ENCODE data around the gene ASS1. TPM values are rescaled to one million over a fixed set of nuclear protein-coding genes. Genes with fewer than 3 reads are reported as not detected.

Gene ASS1
- total RNA-seq, 1 donor from 2014 or later = 162 TPM

DNA sequence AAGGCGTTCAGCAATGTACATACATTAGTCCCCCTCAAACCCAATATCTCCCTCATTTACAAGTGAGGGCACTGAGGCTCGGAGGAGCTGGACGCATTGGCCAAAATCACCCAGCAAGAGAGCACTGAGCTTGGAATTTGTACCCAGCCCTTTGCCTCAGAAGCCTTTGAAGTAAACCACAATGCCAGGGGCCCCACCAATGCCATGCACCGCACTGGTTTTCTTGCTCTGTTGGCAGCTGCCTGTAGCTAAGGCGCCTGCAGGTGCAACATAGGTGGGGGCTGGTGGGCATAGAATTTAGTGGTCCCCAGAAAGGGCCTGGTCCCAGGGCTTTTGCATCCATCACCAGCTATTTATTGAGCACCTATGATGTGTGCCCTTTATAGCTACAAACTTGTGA lies 97.3 kb downstream of the ASS1 start:
- Histone ChIP-seq H3K27ac (no peak overlapping the region), H3K4me1 (no peaks in the 10 kb centered on the region), H3K9me3 (no peaks in the 10 kb centered on the region), H3K36me3 (no peaks in the 10 kb centered on the region), H3K4me3 (no peak overlapping the region), H3K27me3 (no peaks in the 10 kb centered on the region)
- DNase-seq (ENCODE audit: low spot score in 2 of 2) = no peak
- intact Hi-C loops (cut with DNase I) = no loop called here
- TF ChIP-seq CTCF (IDR thresholded peaks at IDR 0.05) = no peak

GRCh38 chr9:130542457-130543228 lies 97.9 kb downstream of the ASS1 start:
- no peaks in the 10 kb centered on the region for H3K9me3 ChIP-seq
- no peak overlapping the region for H3K4me3 ChIP-seq
- H3K4me1 ChIP-seq = no peaks in the 10 kb centered on the region
- no peak for DNase-seq (ENCODE audit: low spot score in 2 of 2)
- TF ChIP-seq CTCF (IDR thresholded peaks at IDR 0.05) = no peak
- H3K27me3 ChIP-seq = no peaks in the 10 kb centered on the region
- intact Hi-C loops (cut with DNase I) = no loop called here
- no peak overlapping the region for H3K27ac ChIP-seq
- H3K36me3 ChIP-seq = no peaks in the 10 kb centered on the region

DNA sequence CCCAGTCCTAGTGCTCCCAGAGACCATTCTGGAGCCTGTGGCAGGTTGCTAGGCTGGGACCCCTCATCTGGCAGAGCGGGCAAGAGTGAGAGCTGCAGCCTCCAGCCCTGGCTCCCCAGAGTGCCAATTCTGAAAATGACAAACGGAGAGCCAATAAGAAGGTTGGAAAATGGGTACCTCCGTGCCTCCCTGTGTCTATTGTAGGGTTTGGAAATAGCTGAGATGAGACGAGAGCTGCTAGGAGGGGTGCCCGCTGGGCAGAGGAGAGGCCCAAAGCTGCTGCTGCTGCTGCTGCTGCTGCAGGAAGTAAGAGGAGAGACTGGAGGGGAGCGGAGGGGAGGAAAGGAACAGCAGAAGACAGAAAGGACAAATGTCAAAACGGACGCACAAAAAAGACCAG lies 98.6 kb downstream of the ASS1 start:
- no peak overlapping the region for H3K27ac ChIP-seq
- no peaks in the 10 kb centered on the region for H3K27me3 ChIP-seq
- no peak for DNase-seq (ENCODE audit: low spot score in 2 of 2)
- H3K4me1 ChIP-seq = no peaks in the 10 kb centered on the region
- TF ChIP-seq CTCF (IDR thresholded peaks at IDR 0.05) = no peak
- no peaks in the 10 kb centered on the region for H3K36me3 ChIP-seq
- intact Hi-C loops (cut with DNase I) = no loop called here
- H3K4me3 ChIP-seq = no peak overlapping the region
- no peaks in the 10 kb centered on the region for H3K9me3 ChIP-seq

GRCh38 chr9:130543859-130544258 lies 99.1 kb downstream of the ASS1 start:
- Histone ChIP-seq H3K27ac (no peak overlapping the region), H3K4me1 (no peaks in the 10 kb centered on the region), H3K36me3 (no peaks in the 10 kb centered on the region), H3K27me3 (no peaks in the 10 kb centered on the region), H3K4me3 (no peak overlapping the region), H3K9me3 (no peaks in the 10 kb centered on the region)
- no peak for TF ChIP-seq CTCF (IDR thresholded peaks at IDR 0.05)
- DNase-seq (ENCODE audit: low spot score in 2 of 2) = no peak
- intact Hi-C loops (cut with DNase I) = no loop called here

DNA sequence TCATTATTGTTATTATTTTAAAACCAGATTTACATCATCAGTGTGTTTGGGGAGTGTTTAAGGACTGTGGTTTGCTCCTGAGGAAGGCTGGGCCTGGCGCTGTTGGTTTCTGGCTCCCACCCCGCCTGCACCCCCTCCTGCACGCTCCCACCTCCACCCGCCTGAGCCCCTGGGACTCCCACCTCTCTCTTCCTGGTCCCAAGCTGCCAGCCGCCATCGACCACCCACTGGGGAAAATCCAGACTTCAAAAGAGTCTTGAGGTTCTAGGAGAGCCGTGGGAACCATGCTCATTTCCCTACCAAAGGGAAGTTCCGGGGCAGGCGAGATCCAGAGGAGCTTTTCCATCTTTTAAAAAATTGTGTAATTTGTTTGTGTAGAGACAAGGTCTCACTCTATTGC lies 99.6 kb downstream of the ASS1 start:
- H3K27me3 ChIP-seq = no peaks in the 10 kb centered on the region

More for the DNA sequence above, 99.6 kb downstream of the ASS1 start:
- DNase-seq (ENCODE audit: low spot score in 2 of 2) = no peak
- Histone ChIP-seq H3K36me3 (no peaks in the 10 kb centered on the region), H3K27ac (no peak overlapping the region), H3K9me3 (no peaks in the 10 kb centered on the region), H3K4me3 (no peak overlapping the region), H3K4me1 (no peaks in the 10 kb centered on the region)
- intact Hi-C loops (cut with DNase I) = no loop called here
- TF ChIP-seq CTCF (IDR thresholded peaks at IDR 0.05) = no peak

Measured in ascending aorta (tissue), 2 donors.